Body of pancreas (tissue), 4 donors: ENCODE data around the gene NPHS2. TPM values are rescaled to one million over a fixed set of nuclear protein-coding genes. Genes with fewer than 3 reads are reported as not detected.

Source experiments
- ATAC-seq: fragments of 150-250 bp; one replicate; pipeline ENCODE4 v1.9.1; 2016
- DNase-seq, 4 donors: peaks; one replicate each; pipeline ENCODE4 v3.0.0-alpha.2; 2019
- H3K27ac ChIP-seq, 4 donors: fragments of 200-600 bp; sonication (generic); 1 replicate in 3 of 4; 2 replicates in 1 of 4; pipeline versions ENCODE4 v1.5.1 to v1.6.1; 2016 to 2019; ENCODE audit warnings: mild to moderate bottlenecking in 1 of 4, mixed read lengths in 1 of 4, moderate library complexity in 1 of 4
- H3K27me3 ChIP-seq, 2 donors: fragments of 200-600 bp; sonication (generic); one replicate each; pipeline ENCODE4 v1.6.0; 2016; ENCODE audit warnings: mild to moderate bottlenecking in 1 of 2
- H3K36me3 ChIP-seq, 2 donors: fragments of 200-600 bp; sonication (generic); replicated peaks in 1 of 2; 2 replicates each; pipeline ENCODE4 v1.5.1; 2016; ENCODE audit warnings: low read depth in 2 of 2; ENCODE audit not compliant: insufficient read depth in 1 of 2
- H3K4me1 ChIP-seq: fragments of 200-600 bp; sonication (generic); one replicate; pipeline ENCODE4 v1.6.0; 2016
- H3K4me3 ChIP-seq, 2 donors: fragments of 200-600 bp; sonication (generic); 1 replicate in 1 of 2; 2 replicates in 1 of 2; pipeline ENCODE4 v1.5.1; 2016 to 2019
- H3K9me3 ChIP-seq, 3 donors: fragments of 200-600 bp; sonication (generic); 1 replicate in 2 of 3; 2 replicates in 1 of 3; pipeline ENCODE4 v1.5.1; 2016
- CTCF ChIP-seq, 7 experiments: fragments of 450-650 bp in 4 of 7; fragments of 200-600 bp in 3 of 7; sonication (generic) in 3 of 7; IDR thresholded peaks; one replicate each; pipeline ENCODE4 v1.5.1; 2016 to 2019; ENCODE audit warnings: antibody characterized with exemption in 7 of 7
- POLR2A ChIP-seq, 3 donors: fragments of 450-650 bp; IDR thresholded peaks; one replicate each; pipeline ENCODE4 v1.6.1; 2016; ENCODE audit warnings: antibody characterized with exemption in 3 of 3, mild to moderate bottlenecking in 2 of 3
- WGBS, 2 donors: methylation state at CpG; one replicate each; pipeline ENCODE4 v1.1.5; 2017; 5-methylcytosine and 5-hydroxymethylcytosine counted together
- intact Hi-C: fragments of 100-400 bp; cut with DNase I; formaldehyde crosslinking; loops from one replicate; pipeline ENCODE4 v1.15.1; 2023
- total RNA-seq, 2 donors: library from RNA; depleted of rRNA; stranded (reverse); fragments of >200 nt; gene quantifications; one replicate each; pipeline ENCODE4 v1.1.0, GENCODE V29; 2016

NPHS2 gene
- total RNA-seq, 2 donors from 2014 or later: not detected

GRCh38 chr1:179591592-179592580 is 16.1 kb upstream of the NPHS2 start, which contains the start of gene TDRD5:
Gene TDRD5 (plus strand): TSS chr1:179591832. CDS start chr1:179592616, 784 bp downstream.
- intact Hi-C loops: no loop called here
- DNase-seq: peak; percentile 49 to 67 (median 57)
- H3K27ac ChIP-seq: no peak within 1 kb of the TSS
- WGBS, 2 donors: 18 to 35% methylated on average over 19 to 72 of the region's 75 CpGs
- peaks cover 10% of the 10 kb centered on the region for H3K4me1 ChIP-seq
- H3K9me3 ChIP-seq: peaks cover 0 to 5% (median 0%) of the 10 kb centered on the region in 3 donors
- H3K27me3 ChIP-seq: no peaks in the 10 kb centered on the region
- no peak within 1 kb of the TSS for H3K4me3 ChIP-seq
- H3K36me3 ChIP-seq: no peaks in the 10 kb centered on the region
- TF ChIP-seq POLR2A (IDR thresholded peaks at IDR 0.05) (no peak), CTCF (IDR thresholded peaks at IDR 0.05) (peak in 2 of 7 experiments; percentile 3 to 20)
- ATAC-seq: peak; percentile 64

GRCh38 chr1:179591253-179591591 is 15.5 kb upstream of the NPHS2 start:
- Histone ChIP-seq H3K9me3 (peaks cover 0 to 5% (median 0%) of the 10 kb centered on the region in 3 donors), H3K36me3 (no peaks in the 10 kb centered on the region), H3K27me3 (no peaks in the 10 kb centered on the region), H3K27ac (no peak overlapping the region), H3K4me1 (peaks cover 16% of the 10 kb centered on the region), H3K4me3 (no peak overlapping the region)
- intact Hi-C loops: no loop called here
- ATAC-seq (no peak), DNase-seq (no peak)
- TF ChIP-seq CTCF (IDR thresholded peaks at IDR 0.05) (no peak), POLR2A (IDR thresholded peaks at IDR 0.05) (no peak)
- WGBS, 2 donors: 25 to 39% methylated on average over 5 to 7 of the region's 7 CpGs

GRCh38 chr1:179590671-179591070 is 14.9 kb upstream of the NPHS2 start:
- Histone ChIP-seq H3K9me3 (peaks cover 0 to 5% (median 0%) of the 10 kb centered on the region in 3 donors), H3K4me1 (peaks cover 22% of the 10 kb centered on the region), H3K4me3 (no peak overlapping the region), H3K36me3 (no peaks in the 10 kb centered on the region), H3K27me3 (no peaks in the 10 kb centered on the region), H3K27ac (no peak overlapping the region)
- no peak for DNase-seq
- ATAC-seq: no peak
- intact Hi-C loops: no loop called here
- 85 to 88% methylated on average over 11 of the region's 11 CpGs for WGBS, 2 donors
- no peak for TF ChIP-seq CTCF (IDR thresholded peaks at IDR 0.05)
- TF ChIP-seq POLR2A (IDR thresholded peaks at IDR 0.05): no peak

- Histone ChIP-seq H3K27ac (no peak overlapping the region), H3K4me3 (no peak overlapping the region), H3K36me3 (no peaks in the 10 kb centered on the region), H3K4me1 (peaks cover 24% of the 10 kb centered on the region), H3K9me3 (peaks cover 0 to 5% (median 0%) of the 10 kb centered on the region in 3 donors), H3K27me3 (no peaks in the 10 kb centered on the region)
- TF ChIP-seq CTCF (IDR thresholded peaks at IDR 0.05): no peak
- no peak for TF ChIP-seq POLR2A (IDR thresholded peaks at IDR 0.05)
- DNase-seq: no peak
- 87 to 96% methylated on average over 3 to 4 of the region's 4 CpGs for WGBS, 2 donors
- intact Hi-C loops: loop anchor here (10.0 kb wide), 1 partner anchor 335 kb away; no protein-coding TSS in a partner anchor
- no peak for ATAC-seq
These were observed 13.8 kb upstream of the NPHS2 start for GRCh38 chr1:179589509-179589908.
